SJCRH30 (cell line): Measurements from ENCODE around the gene FBXO36. TPM values are rescaled to one million over a fixed set of nuclear protein-coding genes. Genes with fewer than 3 reads are reported as not detected.

Source experiments
- DNase-seq, 2 experiments: peaks; one replicate each; pipeline ENCODE4 v3.0.0-alpha.2; 2015 to 2020
- H3K27ac ChIP-seq: fragments of 250-450 bp; sonication (Bioruptor Pico); 2 replicates; pipeline ENCODE4 v1.5.1; 2020; ENCODE audit warnings: mild to moderate bottlenecking, moderate library complexity
- H3K27me3 ChIP-seq: fragments of 250-450 bp; sonication (Bioruptor Pico); 2 replicates; pipeline ENCODE4 v1.5.1; 2020; ENCODE audit warnings: mild to moderate bottlenecking, moderate library complexity
- H3K36me3 ChIP-seq: fragments of 250-450 bp; sonication (Bioruptor Pico); 2 replicates; pipeline ENCODE4 v1.5.1; 2020; ENCODE audit warnings: mild to moderate bottlenecking, moderate library complexity
- H3K4me1 ChIP-seq: fragments of 250-450 bp; sonication (Bioruptor Pico); 2 replicates; pipeline ENCODE4 v1.5.1; 2020; ENCODE audit warnings: mild to moderate bottlenecking, moderate library complexity
- H3K4me3 ChIP-seq: fragments of 250-450 bp; sonication (Bioruptor Pico); 2 replicates; pipeline ENCODE4 v1.5.1; 2020; ENCODE audit warnings: mild to moderate bottlenecking, moderate library complexity
- H3K9me3 ChIP-seq: fragments of 250-450 bp; sonication (Bioruptor Pico); replicated peaks from 2 replicates; pipeline ENCODE4 v1.5.1; 2020; ENCODE audit warnings: mild to moderate bottlenecking, moderate library complexity
- total RNA-seq: library from RNA; depleted of rRNA; stranded (reverse); fragments of >200 nt; shearing (Covaris generic); gene quantifications from 2 replicates; pipeline ENCODE4 v1.2.3, GENCODE V29; 2014; rRNA removed

The FBXO36 gene
- total RNA-seq, 1 experiment from 2014 or later, result 0.08 TPM

- Histone ChIP-seq H3K4me3 (no peak overlapping the region), H3K9me3 (no peaks in the 10 kb centered on the region), H3K36me3 (no peaks in the 10 kb centered on the region), H3K4me1 (no peaks in the 10 kb centered on the region), H3K27me3 (peaks cover 3% of the 10 kb centered on the region; the same call in 1 of the 2 replicates), H3K27ac (no peak overlapping the region)
- no peak for DNase-seq
These were observed 97.4 kb downstream of the FBXO36 start for GRCh38 chr2:230019742-230020141.

- Histone ChIP-seq H3K27me3 (peaks cover 3% of the 10 kb centered on the region; the same call in 1 of the 2 replicates), H3K36me3 (no peaks in the 10 kb centered on the region), H3K4me1 (no peaks in the 10 kb centered on the region), H3K9me3 (no peaks in the 10 kb centered on the region), H3K27ac (no peak overlapping the region), H3K4me3 (no peak overlapping the region)
- no peak for DNase-seq
These were observed 101.0 kb downstream of the FBXO36 start for GRCh38 chr2:230023313-230023712.

GRCh38 chr2:230042195-230042594 is 119.9 kb downstream of the FBXO36 start:
- no peaks in the 10 kb centered on the region for H3K36me3 ChIP-seq
- peaks cover 7% of the 10 kb centered on the region; the same call in 1 of the 2 replicates for H3K27me3 ChIP-seq
- H3K9me3 ChIP-seq, result no peaks in the 10 kb centered on the region
- no peak overlapping the region for H3K27ac ChIP-seq
- H3K4me1 ChIP-seq, result no peaks in the 10 kb centered on the region
- H3K4me3 ChIP-seq, result no peak overlapping the region
- no peak for DNase-seq

GRCh38 chr2:230043025-230043424 is 120.7 kb downstream of the FBXO36 start:
- no peaks in the 10 kb centered on the region for H3K36me3 ChIP-seq
- no peaks in the 10 kb centered on the region for H3K4me1 ChIP-seq
- no peak for DNase-seq
- H3K27me3 ChIP-seq, result peaks cover 7% of the 10 kb centered on the region; the same call in 1 of the 2 replicates
- H3K9me3 ChIP-seq, result no peaks in the 10 kb centered on the region
- no peak overlapping the region for H3K27ac ChIP-seq
- H3K4me3 ChIP-seq, result no peak overlapping the region

GRCh38 chr2:230043461-230043860 is 121.2 kb downstream of the FBXO36 start:
- no peaks in the 10 kb centered on the region for H3K9me3 ChIP-seq
- DNase-seq, result no peak
- H3K36me3 ChIP-seq, result no peaks in the 10 kb centered on the region
- H3K4me3 ChIP-seq, result no peak overlapping the region
- no peaks in the 10 kb centered on the region for H3K4me1 ChIP-seq
- no peak overlapping the region for H3K27ac ChIP-seq
- H3K27me3 ChIP-seq, result peaks cover 7% of the 10 kb centered on the region; the same call in 1 of the 2 replicates

- H3K9me3 ChIP-seq, result no peaks in the 10 kb centered on the region
- H3K36me3 ChIP-seq, result no peaks in the 10 kb centered on the region
- no peak overlapping the region for H3K27ac ChIP-seq
- no peaks in the 10 kb centered on the region for H3K4me1 ChIP-seq
- no peaks in the 10 kb centered on the region for H3K27me3 ChIP-seq
- no peak for DNase-seq
- no peak overlapping the region for H3K4me3 ChIP-seq
These were observed 124.2 kb downstream of the FBXO36 start for GRCh38 chr2:230046491-230046890.

GRCh38 chr2:230048010-230048671 is 125.8 kb downstream of the FBXO36 start:
- no peaks in the 10 kb centered on the region for H3K9me3 ChIP-seq
- no peaks in the 10 kb centered on the region for H3K27me3 ChIP-seq
- DNase-seq, result no peak
- no peaks in the 10 kb centered on the region for H3K36me3 ChIP-seq
- no peak overlapping the region for H3K27ac ChIP-seq
- no peaks in the 10 kb centered on the region for H3K4me1 ChIP-seq
- no peak overlapping the region for H3K4me3 ChIP-seq

GRCh38 chr2:230050136-230050535 is 127.8 kb downstream of the FBXO36 start:
- no peak overlapping the region for H3K4me3 ChIP-seq
- no peaks in the 10 kb centered on the region for H3K27me3 ChIP-seq
- DNase-seq, result no peak
- H3K27ac ChIP-seq, result no peak overlapping the region
- H3K36me3 ChIP-seq, result no peaks in the 10 kb centered on the region
- no peaks in the 10 kb centered on the region for H3K9me3 ChIP-seq
- no peaks in the 10 kb centered on the region for H3K4me1 ChIP-seq

- Histone ChIP-seq H3K4me3 (no peak overlapping the region), H3K4me1 (no peaks in the 10 kb centered on the region), H3K36me3 (no peaks in the 10 kb centered on the region), H3K27me3 (no peaks in the 10 kb centered on the region), H3K9me3 (no peaks in the 10 kb centered on the region), H3K27ac (no peak overlapping the region)
- no peak for DNase-seq
These were observed 130.0 kb downstream of the FBXO36 start for GRCh38 chr2:230052299-230052698.

GRCh38 chr2:230053753-230054478 is 131.6 kb downstream of the FBXO36 start:
- Histone ChIP-seq H3K9me3 (no peaks in the 10 kb centered on the region), H3K27ac (no peak overlapping the region), H3K36me3 (no peaks in the 10 kb centered on the region), H3K4me1 (no peaks in the 10 kb centered on the region), H3K27me3 (no peaks in the 10 kb centered on the region), H3K4me3 (no peak overlapping the region)
- no peak for DNase-seq

- DNase-seq, result no peak
These were observed 138.5 kb downstream of the FBXO36 start for GRCh38 chr2:230060672-230061293.

More at GRCh38 chr2:230060672-230061293, 138.5 kb downstream of the FBXO36 start:
- no peak overlapping the region for H3K27ac ChIP-seq
- H3K4me1 ChIP-seq, result no peaks in the 10 kb centered on the region
- H3K9me3 ChIP-seq, result no peaks in the 10 kb centered on the region
- no peak overlapping the region for H3K4me3 ChIP-seq
- no peaks in the 10 kb centered on the region for H3K36me3 ChIP-seq
- no peaks in the 10 kb centered on the region; the same call in 1 of the 2 replicates for H3K27me3 ChIP-seq

Other genes starting within 250 kb of the FBXO36 start
- 0.15 and 0.18 TPM in 2 replicates for gene DNER, start 207.9 kb upstream of the FBXO36 start, total RNA-seq
- 156 and 167 TPM in 2 replicates for gene TRIP12, start 494 bp upstream of the FBXO36 start, total RNA-seq
- not detected in 2 replicates for gene SLC16A14, start 146.4 kb downstream of the FBXO36 start, total RNA-seq